ENCODE data around the gene FSHR.

DNA sequence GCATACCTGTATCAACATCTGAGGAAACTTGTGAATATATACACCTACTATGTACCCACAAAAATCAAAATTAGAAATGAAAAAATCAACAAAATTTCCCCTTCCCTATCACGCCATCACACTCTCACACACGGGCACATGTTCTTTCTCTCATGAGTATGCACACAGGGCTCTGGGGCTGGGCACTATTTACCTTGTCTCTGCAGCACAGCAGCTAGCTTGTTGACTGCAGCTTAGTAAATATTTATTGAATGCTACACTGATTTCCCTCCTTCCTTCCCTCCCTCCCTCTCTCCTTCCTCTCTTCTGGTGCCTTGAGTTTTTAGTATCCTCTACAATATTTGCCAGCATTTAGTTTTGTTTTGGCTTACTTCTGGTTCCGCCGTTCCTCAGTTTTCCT, 216.1 kb downstream of the FSHR start:
- TF ChIP-seq, protein P1, sequence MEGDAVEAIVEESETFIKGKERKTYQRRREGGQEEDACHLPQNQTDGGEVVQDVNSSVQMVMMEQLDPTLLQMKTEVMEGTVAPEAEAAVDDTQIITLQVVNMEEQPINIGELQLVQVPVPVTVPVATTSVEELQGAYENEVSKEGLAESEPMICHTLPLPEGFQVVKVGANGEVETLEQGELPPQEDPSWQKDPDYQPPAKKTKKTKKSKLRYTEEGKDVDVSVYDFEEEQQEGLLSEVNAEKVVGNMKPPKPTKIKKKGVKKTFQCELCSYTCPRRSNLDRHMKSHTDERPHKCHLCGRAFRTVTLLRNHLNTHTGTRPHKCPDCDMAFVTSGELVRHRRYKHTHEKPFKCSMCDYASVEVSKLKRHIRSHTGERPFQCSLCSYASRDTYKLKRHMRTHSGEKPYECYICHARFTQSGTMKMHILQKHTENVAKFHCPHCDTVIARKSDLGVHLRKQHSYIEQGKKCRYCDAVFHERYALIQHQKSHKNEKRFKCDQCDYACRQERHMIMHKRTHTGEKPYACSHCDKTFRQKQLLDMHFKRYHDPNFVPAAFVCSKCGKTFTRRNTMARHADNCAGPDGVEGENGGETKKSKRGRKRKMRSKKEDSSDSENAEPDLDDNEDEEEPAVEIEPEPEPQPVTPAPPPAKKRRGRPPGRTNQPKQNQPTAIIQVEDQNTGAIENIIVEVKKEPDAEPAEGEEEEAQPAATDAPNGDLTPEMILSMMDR (IDR thresholded peaks at IDR 0.05; ENCODE audit: low read length): no peak
- TF ChIP-seq EZH2 (optimal IDR thresholded peaks at IDR 0.05; ENCODE audit: low read depth, low read length): no peak
- TF ChIP-seq EZH2phosphoT487 (IDR thresholded peaks at IDR 0.05; ENCODE audit: low read length): no peak

All from MM.1S (cell line).